NCI-H146 treated with DMSO at 0.1 percent for 48 hours (cell line): ENCODE measurements around the gene ZSCAN5A.
"Not testable (repeated sequence)": the region's sequence is repeated elsewhere in the genome, so short reads cannot be mapped to it uniquely, and the experiment has no call there.

Experiments used
- DNase-seq: peaks from one replicate; lab custom pipeline; 2025; ENCODE audit not compliant: unreplicated experiment; lab: John Stamatoyannopoulos, UW

ZSCAN5A gene

GRCh38 chr19:56273563-56274117 is 41.0 kb downstream of the ZSCAN5A start:
- no peak for DNase-seq

GRCh38 chr19:56272161-56272798 is 42.4 kb downstream of the ZSCAN5A start, which contains the start of gene EDDM13:
EDDM13 (plus strand) TSS chr19:56272748; CDS start chr19:56272835, 87 bp downstream.
- no peak for DNase-seq

GRCh38 chr19:56271151-56271550 is 43.5 kb downstream of the ZSCAN5A start:
- DNase-seq: no peak

GRCh38 chr19:56270676-56271075 is 44.0 kb downstream of the ZSCAN5A start:
- DNase-seq: no peak

- no peak for DNase-seq
Observed at GRCh38 chr19:56269348-56269747, 45.3 kb downstream of the ZSCAN5A start.

GRCh38 chr19:56266051-56266450 is 48.6 kb downstream of the ZSCAN5A start:
- DNase-seq: no peak

GRCh38 chr19:56263319-56263718 is 51.3 kb downstream of the ZSCAN5A start:
- DNase-seq: no peak

- not testable (repeated sequence) for DNase-seq
Observed at GRCh38 chr19:56261932-56262331, 52.7 kb downstream of the ZSCAN5A start.

- DNase-seq: no peak
Observed at GRCh38 chr19:56261145-56261544, 53.5 kb downstream of the ZSCAN5A start.

- DNase-seq: no peak
Observed at GRCh38 chr19:56258272-56258671, 56.4 kb downstream of the ZSCAN5A start.

GRCh38 chr19:56253737-56254136 is 60.9 kb downstream of the ZSCAN5A start:
- DNase-seq: peak; percentile 70

GRCh38 chr19:56252699-56253422 is 61.8 kb downstream of the ZSCAN5A start:
- DNase-seq: peak; percentile 81

- DNase-seq: not testable (repeated sequence)
Observed at GRCh38 chr19:56248736-56249338, 65.8 kb downstream of the ZSCAN5A start.

- DNase-seq: not testable (repeated sequence)
Observed at GRCh38 chr19:56245764-56246163, 68.9 kb downstream of the ZSCAN5A start.

GRCh38 chr19:56245121-56245740 is 69.4 kb downstream of the ZSCAN5A start:
- no peak for DNase-seq

- DNase-seq: no peak
Observed at GRCh38 chr19:56223481-56223880, 91.2 kb downstream of the ZSCAN5A start.

- no peak for DNase-seq
Observed at GRCh38 chr19:56222901-56223300, 91.7 kb downstream of the ZSCAN5A start.

- no peak for DNase-seq
Observed at GRCh38 chr19:56221851-56222250, 92.8 kb downstream of the ZSCAN5A start.

GRCh38 chr19:56221442-56221841 is 93.2 kb downstream of the ZSCAN5A start:
- not testable (repeated sequence) for DNase-seq

- no peak for DNase-seq
Observed at GRCh38 chr19:56218961-56219360, 95.7 kb downstream of the ZSCAN5A start.
